Right lobe of liver (tissue), 4 donors: ENCODE measurements around the gene ALPP.

Experiments used
- CTCF ChIP-seq, 4 donors: fragments of 200-600 bp in 3 of 4; fragments of 450-650 bp in 1 of 4; IDR thresholded peaks; one replicate each; pipeline versions ENCODE4 v1.5.1 to v1.8.0; 2016 to 2022; ENCODE audit warnings: antibody characterized with exemption in 4 of 4, mild to moderate bottlenecking in 2 of 4
- POLR2A ChIP-seq: fragments of 450-650 bp; IDR thresholded peaks from one replicate; pipeline ENCODE4 v1.6.1; 2017; ENCODE audit warnings: antibody characterized with exemption, mild to moderate bottlenecking
- donor health status: DM: no; HTN: no; CAD: no.
- donor health status: DM: no; HTN: no; CAD: no.
- donor health status: DM: no; HTN: yes; CAD: no.

- TF ChIP-seq CTCF (IDR thresholded peaks at IDR 0.05): no peak
- no peak for TF ChIP-seq POLR2A
Observed at GRCh38 chr2:232361646-232362045, 16.9 kb upstream of the ALPP start.
